Measurements from ENCODE around the gene HOXA6. TPM values are rescaled to one million over a fixed set of nuclear protein-coding genes. Genes with fewer than 3 reads are reported as not detected.

HOXA6 gene
- total and polyA plus RNA-seq, 2 of the 4 experiments (the other 2 are of a cell fraction): 1.4 to 1.8 TPM

- dilution Hi-C loops (cut with HindIII; ENCODE audit: low sequenced_read_pairs, unreplicated experiment) (no loop called here), intact Hi-C loops (cut with micrococcal nuclease) (no loop called here), in situ Hi-C loops (cut with MboI; ENCODE audit: low sequenced_read_pairs) (loop anchor here (5.0 kb wide), 2 partner anchors 789 to 1304 kb away; no protein-coding TSS in a partner anchor)
- peak overlapping the region; percentile 44; the same call in 1 of the 2 replicates for H3K14ac ChIP-seq (replicated peaks; ENCODE audit: low read depth, low read length)
- no peak overlapping the region for H3K18ac ChIP-seq (ENCODE audit: low read depth, low read length)
- H2BK15ac ChIP-seq (ENCODE audit: low read depth, low read length): no peak overlapping the region
- no peak overlapping the region for H2AK5ac ChIP-seq (ENCODE audit: low read depth, low read length)
- 0 out of 4 replicates have a peak, but pooled peaks cover 0 to 4% of the 10 kb centered on the region in 2 experiments for H3K79me1 ChIP-seq (ENCODE audit: low read depth in 1 of 2, low read length in 2 of 2)
- peak overlapping the region; percentile 38; the same call in 1 of the 2 replicates for H3K56ac ChIP-seq (ENCODE audit: extremely low read depth, insufficient read depth, low read length)
- no peaks in the 10 kb centered on the region for H3K36me3 ChIP-seq (ENCODE audit: control insufficient read depth, insufficient read depth, low read length)
- no peaks in the 10 kb centered on the region; the same call in 1 of the 2 replicates for H3K27me3 ChIP-seq (ENCODE audit: control insufficient read depth, insufficient read depth, low read length)
- ChIA-PET POLR2A (ENCODE audit: unreplicated experiment) (no interaction called here), CTCF (interaction anchor here (0.7 to 1.0 kb wide), 2 partner anchors 786 to 966 kb away, joined by 3 read pairs; no protein-coding TSS in a partner anchor)
- peak overlapping the region; percentile 80 to 90 for H4K8ac ChIP-seq (ENCODE audit: low read depth in 2 of 2, low read length in 2 of 2)
- TF ChIP-seq CEBPB (IDR thresholded peaks at IDR 0.05; ENCODE audit: low read depth, low read length) (no peak), MXI1 (IDR thresholded peaks at IDR 0.05; ENCODE audit: borderline replicate concordance, low read depth, low read length) (no peak), BHLHE40 (IDR thresholded peaks at IDR 0.05; ENCODE audit: low read depth, low read length) (no peak), CHD1 (IDR thresholded peaks at IDR 0.05; ENCODE audit: low read depth, low read length) (no peak), MAFK (IDR thresholded peaks at IDR 0.05; ENCODE audit: low read depth, low read length) (no peak), RAD21 (IDR thresholded peaks at IDR 0.05; ENCODE audit: low read length) (no peak)
- TF ChIP-seq, protein P1, sequence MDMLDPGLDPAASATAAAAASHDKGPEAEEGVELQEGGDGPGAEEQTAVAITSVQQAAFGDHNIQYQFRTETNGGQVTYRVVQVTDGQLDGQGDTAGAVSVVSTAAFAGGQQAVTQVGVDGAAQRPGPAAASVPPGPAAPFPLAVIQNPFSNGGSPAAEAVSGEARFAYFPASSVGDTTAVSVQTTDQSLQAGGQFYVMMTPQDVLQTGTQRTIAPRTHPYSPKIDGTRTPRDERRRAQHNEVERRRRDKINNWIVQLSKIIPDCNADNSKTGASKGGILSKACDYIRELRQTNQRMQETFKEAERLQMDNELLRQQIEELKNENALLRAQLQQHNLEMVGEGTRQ (IDR thresholded peaks at IDR 0.05; ENCODE audit: low read depth, low read length): no peak
- H3K23ac ChIP-seq (ENCODE audit: low read depth, low read length): peak overlapping the region; percentile 72
- H2AK9ac ChIP-seq (replicated peaks; ENCODE audit: low read depth, low read length, poor library complexity): peak overlapping the region; percentile 80
- H3K27ac ChIP-seq (ENCODE audit: insufficient read depth, low read length): peak overlapping the region; percentile 30
- peak overlapping the region; percentile 59 for H3K4ac ChIP-seq (ENCODE audit: low read depth, low read length)
- no peak overlapping the region for H2BK5ac ChIP-seq (ENCODE audit: low read depth, low read length, poor library complexity, severe bottlenecking)
- peaks cover 3% of the 10 kb centered on the region; the same call in 1 of the 2 replicates for H3K9me1 ChIP-seq (ENCODE audit: insufficient read depth, low read length)
- H3K4me1 ChIP-seq (ENCODE audit: control insufficient read depth, insufficient read depth, low read length): peaks cover 6% of the 10 kb centered on the region; the same call in 1 of the 2 replicates
- H4K91ac ChIP-seq (ENCODE audit: insufficient read depth, low read depth, low read length): no peak overlapping the region; the same call in 1 of the 2 replicates
- no peaks in the 10 kb centered on the region for H3K9me3 ChIP-seq (ENCODE audit: control insufficient read depth, insufficient read depth, low read length)
- ATAC-seq (ENCODE audit: low read depth) (peak; percentile 18), DNase-seq (no peak)
- peak overlapping the region; percentile 36; the same call in 1 of the 2 replicates for H3K9ac ChIP-seq (ENCODE audit: low read depth, low read length)
- H2BK120ac ChIP-seq (ENCODE audit: low read depth, low read length): no peak overlapping the region
- 4% methylated on average over 41 of the region's 63 CpGs; no CpG with 5 or more reads in 1 of the 2 experiments for WGBS, 2 experiments (ENCODE audit: extremely low coverage in 2 of 2, insufficient read length in 1 of 2)
- H4K5ac ChIP-seq (ENCODE audit: low read depth, low read length): no peak overlapping the region; the same call in 1 of the 2 replicates
- no peak overlapping the region for H2BK20ac ChIP-seq (ENCODE audit: low read depth, low read length)
- H3K4me2 ChIP-seq (ENCODE audit: low read depth, low read length): peak overlapping the region; percentile 88
- no peaks in the 10 kb centered on the region for H4K20me1 ChIP-seq (ENCODE audit: insufficient read depth, low read length)
- BruUV-seq (replicated peaks): no TSS peak
- H2AFZ ChIP-seq (replicated peaks; ENCODE audit: low read length, poor library complexity): peak overlapping the region; percentile 90
- peak overlapping the region; percentile 69 for H3K4me3 ChIP-seq (ENCODE audit: insufficient read depth, low read depth, low read length)
These were observed 8.4 kb upstream of the HOXA6 start for GRCh38 chr7:27155816-27156507.
